ENCODE data around the gene NPLOC4.

The NPLOC4 gene

GRCh38 chr17:81538651-81539570 is 98.0 kb downstream of the NPLOC4 start:
- FAIRE-seq (no peak), DNase-seq (ENCODE audit: insufficient read length) (no peak)
- TF ChIP-seq POLR2AphosphoS5 (IDR thresholded peaks at IDR 0.05; ENCODE audit: low read depth, low read length) (no peak), TAF1 (IDR thresholded peaks at IDR 0.05; ENCODE audit: borderline replicate concordance, low read depth, low read length) (no peak), POLR2A (IDR thresholded peaks at IDR 0.05; ENCODE audit: low read depth, low read length) (0 out of 2 replicates have a peak, but pooled peaks have one; percentile 8)

GRCh38 chr17:81537856-81538555 is 98.9 kb downstream of the NPLOC4 start:
- FAIRE-seq, result peak; percentile 56
- no peak for DNase-seq (ENCODE audit: insufficient read length)
- no peak for TF ChIP-seq TAF1 (IDR thresholded peaks at IDR 0.05; ENCODE audit: borderline replicate concordance, low read depth, low read length)
- no peak for TF ChIP-seq POLR2A (IDR thresholded peaks at IDR 0.05; ENCODE audit: low read depth, low read length)
- TF ChIP-seq POLR2AphosphoS5 (IDR thresholded peaks at IDR 0.05; ENCODE audit: low read depth, low read length), result no peak; the same call in none of the 2 replicates

GRCh38 chr17:81537343-81537855 is 99.5 kb downstream of the NPLOC4 start:
- peak; percentile 73 for DNase-seq (ENCODE audit: insufficient read length)
- peak; percentile 46 for FAIRE-seq
- TF ChIP-seq POLR2AphosphoS5 (IDR thresholded peaks at IDR 0.05; ENCODE audit: low read depth, low read length) (no peak), TAF1 (IDR thresholded peaks at IDR 0.05; ENCODE audit: borderline replicate concordance, low read depth, low read length) (no peak), POLR2A (IDR thresholded peaks at IDR 0.05; ENCODE audit: low read depth, low read length) (0 out of 2 replicates have a peak, but pooled peaks have one; percentile 11)

- DNase-seq (ENCODE audit: insufficient read length), result no peak
- no peak for TF ChIP-seq POLR2AphosphoS5 (IDR thresholded peaks at IDR 0.05; ENCODE audit: low read depth, low read length)
- no peak for TF ChIP-seq TAF1 (IDR thresholded peaks at IDR 0.05; ENCODE audit: borderline replicate concordance, low read depth, low read length)
- TF ChIP-seq POLR2A (IDR thresholded peaks at IDR 0.05; ENCODE audit: low read depth, low read length), result no peak
- no peak for FAIRE-seq
Measured at GRCh38 chr17:81536299-81537290, 100.3 kb downstream of the NPLOC4 start.

GRCh38 chr17:81535480-81536298 is 101.2 kb downstream of the NPLOC4 start:
- TF ChIP-seq POLR2AphosphoS5 (IDR thresholded peaks at IDR 0.05; ENCODE audit: low read depth, low read length) (no peak), TAF1 (IDR thresholded peaks at IDR 0.05; ENCODE audit: borderline replicate concordance, low read depth, low read length) (no peak), POLR2A (IDR thresholded peaks at IDR 0.05; ENCODE audit: low read depth, low read length) (no peak)
- FAIRE-seq (no peak), DNase-seq (ENCODE audit: insufficient read length) (no peak)

- no peak for TF ChIP-seq TAF1 (IDR thresholded peaks at IDR 0.05; ENCODE audit: borderline replicate concordance, low read depth, low read length)
- no peak for FAIRE-seq
- no peak for DNase-seq (ENCODE audit: insufficient read length)
Measured at GRCh38 chr17:81535007-81535328, 101.9 kb downstream of the NPLOC4 start.

- FAIRE-seq, result no peak
- TF ChIP-seq POLR2A (IDR thresholded peaks at IDR 0.05; ENCODE audit: low read depth, low read length) (no peak), TAF1 (IDR thresholded peaks at IDR 0.05; ENCODE audit: borderline replicate concordance, low read depth, low read length) (no peak), POLR2AphosphoS5 (IDR thresholded peaks at IDR 0.05; ENCODE audit: low read depth, low read length) (no peak)
- DNase-seq (ENCODE audit: insufficient read length), result no peak
Measured at GRCh38 chr17:81534157-81535006, 102.5 kb downstream of the NPLOC4 start.

- TF ChIP-seq POLR2AphosphoS5 (IDR thresholded peaks at IDR 0.05; ENCODE audit: low read depth, low read length), result no peak
Measured at GRCh38 chr17:81533339-81534141, 103.4 kb downstream of the NPLOC4 start.

More at GRCh38 chr17:81533339-81534141, 103.4 kb downstream of the NPLOC4 start:
- FAIRE-seq (no peak), DNase-seq (ENCODE audit: insufficient read length) (no peak)
